IMR-90 (cell line): ENCODE data around the gene ZNF780B. TPM values are rescaled to one million over a fixed set of nuclear protein-coding genes. Genes with fewer than 3 reads are reported as not detected.

ENCODE experiments used
- ATAC-seq: fragments of 200-7000 bp; cut with Tn5 transposase; 2 replicates; pipeline ENCODE4 v1.9.1; 2020; ENCODE audit warnings: low read depth, mild to moderate bottlenecking, moderate library complexity
- BruUV-seq: library from RNA; stranded (reverse); fragments of 400-500 nt; replicated peaks from 2 replicates; lab custom pipeline; 2021; lab: Mats Ljungman, UMichigan
- CTCF ChIA-PET: fragments of 300-600 bp; formaldehyde crosslinking; extraction: SDS; loops from one replicate; lab custom pipeline; 2021; ENCODE audit warnings: antibody characterized with exemption; lab: Yijun Ruan, JAX
- POLR2A ChIA-PET: fragments of 300-600 bp; sonication (Branson Sonifier 250); formaldehyde crosslinking; loops from one replicate; lab custom pipeline; 2022; ENCODE audit warnings: antibody characterized with exemption; ENCODE audit not compliant: unreplicated experiment; lab: Charles Lee
- DNase-seq: peaks from one replicate; pipeline ENCODE4 v3.0.0; 2013
- H2AFZ ChIP-seq: replicated peaks from 2 replicates; pipeline ENCODE3; 2013; ENCODE audit warnings: low read length, mild to moderate bottlenecking; ENCODE audit not compliant: poor library complexity
- H2AK5ac ChIP-seq: 2 replicates; pipeline ENCODE4 v1.6.1; 2013; ENCODE audit warnings: low read depth, low read length, inconsistent platforms
- H2AK9ac ChIP-seq: replicated peaks from 2 replicates; pipeline ENCODE3; 2013; ENCODE audit warnings: mild to moderate bottlenecking, low read depth, low read length, moderate library complexity; ENCODE audit not compliant: poor library complexity
- H2BK120ac ChIP-seq: 2 replicates; pipeline ENCODE4 v1.6.1; 2013; ENCODE audit warnings: low read depth, low read length, inconsistent platforms
- H2BK15ac ChIP-seq: 3 replicates; pipeline ENCODE4 v1.6.1; 2013; ENCODE audit warnings: low read depth, low read length, inconsistent platforms
- H2BK20ac ChIP-seq: 2 replicates; pipeline ENCODE4 v1.6.1; 2013; ENCODE audit warnings: low read depth, mild to moderate bottlenecking, inconsistent platforms, low read length, moderate library complexity
- H2BK5ac ChIP-seq: 2 replicates; pipeline ENCODE4 v1.6.1; 2013; ENCODE audit warnings: mild to moderate bottlenecking, low read depth, low read length, inconsistent platforms; ENCODE audit not compliant: poor library complexity, severe bottlenecking
- H3K14ac ChIP-seq: replicated peaks from 2 replicates; pipeline ENCODE4 v1.6.1; 2013; ENCODE audit warnings: low read depth, low read length, inconsistent platforms
- H3K18ac ChIP-seq: 2 replicates; pipeline ENCODE4 v1.6.1; 2013; ENCODE audit warnings: low read depth, low read length, control low read depth
- H3K23ac ChIP-seq: 2 replicates; pipeline ENCODE4 v1.6.1; 2013; ENCODE audit warnings: low read depth, low read length, inconsistent platforms
- H3K27ac ChIP-seq: 2 replicates; pipeline ENCODE4 v1.5.1; 2013; ENCODE audit warnings: mild to moderate bottlenecking, control low read depth, low read length; ENCODE audit not compliant: insufficient read depth
- H3K27me3 ChIP-seq: 2 replicates; pipeline ENCODE4 v1.6.1; 2013; ENCODE audit warnings: low read length; ENCODE audit not compliant: control insufficient read depth, insufficient read depth
- H3K36me3 ChIP-seq: 2 replicates; pipeline ENCODE4 v1.6.1; 2013; ENCODE audit warnings: low read length, mixed read lengths; ENCODE audit not compliant: control insufficient read depth, insufficient read depth
- H3K4ac ChIP-seq: 2 replicates; pipeline ENCODE4 v1.6.1; 2013; ENCODE audit warnings: low read depth, low read length, inconsistent platforms
- H3K4me1 ChIP-seq: 2 replicates; pipeline ENCODE4 v1.6.1; 2013; ENCODE audit warnings: low read length, mixed read lengths; ENCODE audit not compliant: control insufficient read depth, insufficient read depth
- H3K4me2 ChIP-seq: 2 replicates; pipeline ENCODE4 v1.6.1; 2013; ENCODE audit warnings: low read depth, mild to moderate bottlenecking, control low read depth, low read length, moderate library complexity
- H3K4me3 ChIP-seq: 2 replicates; pipeline ENCODE4 v1.5.1; 2013; ENCODE audit warnings: low read depth, mild to moderate bottlenecking, control low read depth, low read length, moderate library complexity; ENCODE audit not compliant: insufficient read depth
- H3K56ac ChIP-seq: 2 replicates; pipeline ENCODE4 v1.6.1; 2013; ENCODE audit warnings: low read length, inconsistent platforms; ENCODE audit not compliant: insufficient read depth; ENCODE audit errors: extremely low read depth
- H3K79me1 ChIP-seq, 2 experiments: 2 replicates each; pipeline ENCODE4 v1.6.1; 2013; ENCODE audit warnings: low read length in 2 of 2, inconsistent platforms in 1 of 2, low read depth in 1 of 2
- H3K9ac ChIP-seq: 2 replicates; pipeline ENCODE4 v1.6.1; 2013; ENCODE audit warnings: low read depth, low read length, control low read depth
- H3K9me1 ChIP-seq: 2 replicates; pipeline ENCODE4 v1.6.1; 2013; ENCODE audit warnings: low read length, inconsistent platforms; ENCODE audit not compliant: insufficient read depth
- H3K9me3 ChIP-seq: 2 replicates; pipeline ENCODE4 v1.6.1; 2013; ENCODE audit warnings: low read length; ENCODE audit not compliant: control insufficient read depth, insufficient read depth
- H4K20me1 ChIP-seq: 2 replicates; pipeline ENCODE4 v1.6.1; 2013; ENCODE audit warnings: low read length, inconsistent platforms; ENCODE audit not compliant: insufficient read depth
- H4K5ac ChIP-seq: 2 replicates; pipeline ENCODE4 v1.6.1; 2013; ENCODE audit warnings: mild to moderate bottlenecking, low read depth, low read length, control low read depth
- H4K8ac ChIP-seq, 2 experiments: 2 replicates each; pipeline ENCODE4 v1.6.1; 2013; ENCODE audit warnings: low read depth in 2 of 2, low read length in 2 of 2, control low read depth in 1 of 2, inconsistent platforms in 1 of 2
- H4K91ac ChIP-seq: 2 replicates; pipeline ENCODE4 v1.6.1; 2013; ENCODE audit warnings: low read depth, low read length, inconsistent platforms; ENCODE audit not compliant: insufficient read depth
- BHLHE40 ChIP-seq: fragments of 150-350 bp; IDR thresholded peaks from 2 replicates; pipeline ENCODE4 v1.6.1; 2016; ENCODE audit warnings: mild to moderate bottlenecking, low read depth, low read length
- ELK1 ChIP-seq: fragments of 150-350 bp; IDR thresholded peaks from 2 replicates; pipeline ENCODE4 v1.6.1; 2016; ENCODE audit warnings: low read depth, mild to moderate bottlenecking, low read length, moderate library complexity, borderline replicate concordance
- FOS ChIP-seq: fragments of 150-350 bp; IDR thresholded peaks from 2 replicates; pipeline ENCODE4 v1.6.1; 2016; ENCODE audit warnings: low read depth, low read length
- MAZ ChIP-seq: IDR thresholded peaks from 2 replicates; pipeline ENCODE4 v1.6.1; 2012; ENCODE audit warnings: low read depth, mild to moderate bottlenecking, low read length, improper control_type of control experiment, moderate library complexity, borderline replicate concordance
- WGBS, 2 experiments: methylation state at CpG; one replicate each; pipeline versions ENCODE4 v1.1.5 to v1.1.7; 2013; ENCODE audit warnings: missing lambda C conversion rate in 2 of 2; ENCODE audit not compliant: insufficient read length in 1 of 2; ENCODE audit errors: extremely low coverage in 2 of 2; 5-methylcytosine and 5-hydroxymethylcytosine counted together
- dilution Hi-C: fragments of 300-500 bp; cut with HindIII; formaldehyde crosslinking; loops from one replicate; pipeline ENCODE4 v1.14.3; 2018; ENCODE audit warnings: low sequenced_read_pairs; ENCODE audit not compliant: unreplicated experiment
- in situ Hi-C: fragments of 300-500 bp; cut with MboI; formaldehyde crosslinking; loops from 3 replicates; pipeline ENCODE4 v1.14.3; 2019; ENCODE audit warnings: low sequenced_read_pairs, inconsistent platforms, mixed read lengths
- intact Hi-C: fragments of 100-400 bp; cut with micrococcal nuclease; formaldehyde crosslinking; loops from 2 replicates; pipeline ENCODE4 v1.10.0; 2022
- polyA plus RNA-seq, 3 experiments: library from polyadenylated mRNA; depleted of rRNA; stranded (reverse); fragments of >200 nt; gene quantifications; 2 replicates each; pipeline ENCODE4 v1.2.3, GENCODE V29; 2012; ENCODE audit warnings: low replicate concordance in 1 of 3
- total RNA-seq: library from RNA; depleted of rRNA; stranded (reverse); fragments of >200 nt; gene quantifications from 2 replicates; pipeline ENCODE4 v1.2.3, GENCODE V29; 2012
- TF ChIP-seq, protein P1 (sequence below): fragments of 150-350 bp; IDR thresholded peaks from 2 replicates; pipeline ENCODE4 v1.6.1; 2017; ENCODE audit warnings: mild to moderate bottlenecking, antibody characterized with exemption, low read length, low read depth

ZNF780B gene
- total and polyA plus RNA-seq, 2 of the 4 experiments (the other 2 are of a cell fraction), result 3.7 to 19.9 TPM

DNA sequence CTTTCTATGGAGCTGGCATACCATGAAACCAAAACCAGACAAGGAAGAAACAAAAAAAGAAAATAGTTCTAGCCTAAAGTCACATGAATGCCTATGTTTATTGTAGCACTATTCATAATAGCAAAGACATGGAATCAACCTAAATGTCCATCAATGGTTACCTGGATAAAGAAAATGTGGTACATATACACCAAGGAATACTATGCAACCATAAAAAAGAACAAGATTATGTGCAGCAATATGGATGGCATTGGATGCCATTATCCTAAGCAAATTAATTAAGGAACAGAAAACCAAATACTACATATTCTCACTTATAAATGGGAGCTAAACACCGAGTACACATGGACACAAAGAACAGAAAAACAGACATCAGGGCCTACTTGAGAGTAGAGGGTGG lies 24.3 kb upstream of the ZNF780B start:
- CTCF ChIA-PET, result no interaction called here
- no peak overlapping the region for H3K4me3 ChIP-seq
- H3K9me1 ChIP-seq, result peaks cover 5% of the 10 kb centered on the region; the same call in 1 of the 2 replicates
- TF ChIP-seq, protein P1, sequence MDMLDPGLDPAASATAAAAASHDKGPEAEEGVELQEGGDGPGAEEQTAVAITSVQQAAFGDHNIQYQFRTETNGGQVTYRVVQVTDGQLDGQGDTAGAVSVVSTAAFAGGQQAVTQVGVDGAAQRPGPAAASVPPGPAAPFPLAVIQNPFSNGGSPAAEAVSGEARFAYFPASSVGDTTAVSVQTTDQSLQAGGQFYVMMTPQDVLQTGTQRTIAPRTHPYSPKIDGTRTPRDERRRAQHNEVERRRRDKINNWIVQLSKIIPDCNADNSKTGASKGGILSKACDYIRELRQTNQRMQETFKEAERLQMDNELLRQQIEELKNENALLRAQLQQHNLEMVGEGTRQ, result no peak
- TF ChIP-seq BHLHE40 (no peak), ELK1 (no peak), MAZ (no peak), FOS (no peak)
- H4K20me1 ChIP-seq, result no peaks in the 10 kb centered on the region
- peaks cover 12% of the 10 kb centered on the region for H3K9me3 ChIP-seq
- H2BK15ac ChIP-seq, result no peak overlapping the region
- H3K18ac ChIP-seq, result no peak overlapping the region
- H4K5ac ChIP-seq, result no peak overlapping the region
- POLR2A ChIA-PET, result no interaction called here
- no peak overlapping the region for H2BK5ac ChIP-seq
- H4K91ac ChIP-seq, result no peak overlapping the region
- dilution Hi-C loops (no loop called here), intact Hi-C loops (no loop called here), in situ Hi-C loops (no loop called here)
- no peak overlapping the region for H2BK120ac ChIP-seq
- peaks cover 37% of the 10 kb centered on the region for H3K36me3 ChIP-seq
- no peak overlapping the region for H3K4me2 ChIP-seq
- H3K9ac ChIP-seq, result no peak overlapping the region
- no peak overlapping the region for H2AK9ac ChIP-seq
- no peak overlapping the region for H3K4ac ChIP-seq
- no peaks in the 10 kb centered on the region for H3K4me1 ChIP-seq
- no peak overlapping the region for H4K8ac ChIP-seq
- no CpG with 5 or more reads among the region's 1 CpG for WGBS, 2 experiments
- ATAC-seq, result no peak
- H3K23ac ChIP-seq, result no peak overlapping the region
- no peak overlapping the region for H3K56ac ChIP-seq
- no peak for DNase-seq
- H3K14ac ChIP-seq, result no peak overlapping the region
- no TSS peak for BruUV-seq
- H2AFZ ChIP-seq, result no peak overlapping the region
- H2BK20ac ChIP-seq, result no peak overlapping the region
- no peak overlapping the region for H3K27ac ChIP-seq
- no peak overlapping the region for H2AK5ac ChIP-seq
- H3K79me1 ChIP-seq, result peaks cover 6 to 11% of the 10 kb centered on the region in 2 experiments; a peak in 3 of 4 replicates
- H3K27me3 ChIP-seq, result no peaks in the 10 kb centered on the region
